ENCODE data around the gene POLA1.

The POLA1 gene

DNA sequence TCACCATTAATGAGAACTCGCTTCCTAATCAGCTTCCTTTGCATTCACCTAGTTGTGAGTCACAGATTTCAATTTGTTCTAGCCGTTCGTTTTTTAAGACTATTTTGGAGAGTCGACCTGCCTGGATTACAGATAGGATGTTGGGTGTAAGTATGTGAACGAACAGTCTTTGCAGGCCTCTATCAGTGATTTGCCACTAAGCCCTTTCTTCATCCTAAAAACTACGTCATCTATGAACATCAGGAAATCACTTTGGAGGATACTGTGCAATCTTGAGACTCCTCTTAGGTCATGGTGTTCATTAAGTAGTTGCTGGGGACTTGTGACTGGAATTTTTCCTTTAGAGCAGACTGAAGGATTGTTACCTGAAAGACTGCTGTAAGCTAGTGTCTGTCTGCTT is 1.1 kb downstream of the POLA1 start:
- DNase-seq (ENCODE audit: low read depth in 2 of 3, low spot score in 2 of 3) = no peak

DNA sequence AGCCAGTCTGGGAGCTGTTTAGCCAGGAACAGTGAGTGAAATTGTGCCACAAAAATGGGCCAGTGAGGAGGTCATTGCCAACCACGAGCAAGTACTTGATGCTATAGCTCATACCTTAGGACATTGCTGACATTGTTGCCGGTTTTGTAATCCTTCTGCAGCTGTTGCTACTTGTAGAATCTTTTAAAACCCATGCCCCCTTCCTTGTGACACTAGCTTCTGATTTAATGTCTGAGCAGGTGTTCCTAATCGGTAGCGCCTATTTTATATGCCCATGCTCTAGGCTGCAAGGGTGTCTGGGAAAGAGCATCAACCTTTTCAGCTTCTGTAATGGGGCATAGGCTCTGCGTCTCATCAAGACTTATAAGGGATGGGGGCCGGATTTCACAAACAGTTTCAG is 2.6 kb downstream of the POLA1 start:
- DNase-seq (ENCODE audit: low read depth in 2 of 3, low spot score in 2 of 3) = no peak

DNA sequence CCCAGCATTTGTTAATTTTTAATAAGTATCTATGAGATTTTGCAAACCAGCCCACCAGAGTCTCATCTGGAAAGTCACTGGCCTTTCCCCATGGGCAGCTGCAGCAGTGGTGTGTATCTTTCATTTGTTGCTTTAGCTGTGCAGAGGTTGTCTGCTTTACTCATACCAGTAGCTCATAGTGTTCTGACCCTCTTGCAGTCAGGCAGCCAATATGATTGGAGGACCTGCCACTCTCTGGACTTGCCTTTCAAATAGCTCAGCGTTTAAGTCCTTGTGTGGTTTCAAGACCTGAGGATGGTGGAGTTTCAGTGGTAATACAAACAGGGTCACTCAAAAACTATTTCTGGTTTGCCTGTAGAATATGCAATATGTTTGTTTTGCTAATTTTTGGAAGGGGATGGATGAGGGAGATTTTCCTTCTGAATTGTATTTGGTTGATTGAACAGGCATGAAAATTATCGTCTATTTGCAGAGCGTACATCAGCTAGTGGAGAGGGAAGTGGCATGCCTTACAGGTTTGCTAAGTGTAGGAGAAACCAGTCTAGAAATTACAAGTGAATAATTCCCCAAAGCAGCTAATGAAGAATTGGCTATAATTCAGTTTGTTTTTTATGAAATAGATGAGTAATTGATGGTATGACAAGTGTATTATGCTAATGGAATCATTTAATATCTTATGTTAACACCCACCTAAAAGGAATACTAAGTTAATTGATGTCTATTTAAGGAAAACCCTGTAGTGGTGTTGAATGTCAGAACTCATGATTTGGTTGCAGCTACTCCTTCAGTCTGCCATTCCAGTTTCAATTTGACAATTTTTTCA is 8.9 kb downstream of the POLA1 start:
- no peak for DNase-seq (ENCODE audit: low read depth in 2 of 3, low spot score in 2 of 3)

DNA sequence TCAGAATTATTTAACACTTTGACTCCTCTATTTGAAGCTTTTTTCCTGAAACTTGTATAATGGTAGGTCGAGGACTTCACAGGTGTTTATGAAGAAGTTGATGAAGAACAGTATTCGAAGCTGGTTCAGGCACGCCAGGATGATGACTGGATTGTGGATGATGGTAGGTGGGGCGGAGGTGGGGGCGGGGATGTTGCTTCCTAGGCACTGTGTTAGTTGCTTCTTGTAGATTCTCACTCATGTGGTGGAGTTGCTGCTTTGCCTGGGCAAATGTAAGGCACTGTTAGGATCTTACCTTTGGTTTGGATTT is 9.4 kb downstream of the POLA1 start:
- no peak for DNase-seq (ENCODE audit: low read depth in 2 of 3, low spot score in 2 of 3)

DNA sequence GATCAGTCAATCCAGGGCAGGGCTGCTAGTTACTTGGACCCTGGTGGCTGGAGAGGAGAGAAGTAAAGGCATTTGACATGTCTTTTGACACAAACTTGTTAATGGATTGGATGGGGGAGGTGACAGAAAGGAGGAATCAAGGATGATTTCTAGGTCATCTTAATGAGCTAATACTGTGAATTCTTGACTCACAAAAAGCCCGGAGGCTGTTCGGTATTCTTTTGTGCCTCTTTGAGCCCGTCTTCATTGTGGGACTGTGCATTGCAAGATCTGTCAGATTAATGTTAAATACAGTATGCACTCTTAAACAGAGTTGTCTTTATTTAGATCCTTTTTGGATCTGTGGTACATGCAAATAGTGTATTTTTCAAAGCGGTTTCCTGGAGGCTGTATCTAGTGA is 25.1 kb downstream of the POLA1 start:
- DNase-seq (ENCODE audit: low read depth in 2 of 3, low spot score in 2 of 3) = no peak

DNA sequence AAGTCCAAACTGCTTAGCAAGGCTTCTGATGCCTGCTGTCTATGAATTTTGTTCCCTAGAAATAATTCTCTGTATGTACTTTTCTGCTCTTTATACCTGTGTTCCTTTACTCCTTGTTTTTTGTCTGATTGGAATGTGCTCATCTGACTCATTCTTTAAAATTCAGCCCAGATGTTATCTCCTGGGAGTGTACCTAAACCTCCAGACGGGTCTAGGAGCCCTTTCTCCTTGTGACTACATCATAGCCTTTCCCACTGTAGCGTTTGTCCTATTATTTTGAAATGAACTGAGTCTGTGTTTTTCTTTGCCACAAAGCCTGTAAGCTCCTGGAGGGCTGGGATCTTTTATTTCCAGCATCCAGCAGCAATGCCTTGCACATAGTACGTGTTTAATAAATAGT is 26.3 kb downstream of the POLA1 start:
- DNase-seq (ENCODE audit: low read depth in 2 of 3, low spot score in 2 of 3) = no peak

DNA sequence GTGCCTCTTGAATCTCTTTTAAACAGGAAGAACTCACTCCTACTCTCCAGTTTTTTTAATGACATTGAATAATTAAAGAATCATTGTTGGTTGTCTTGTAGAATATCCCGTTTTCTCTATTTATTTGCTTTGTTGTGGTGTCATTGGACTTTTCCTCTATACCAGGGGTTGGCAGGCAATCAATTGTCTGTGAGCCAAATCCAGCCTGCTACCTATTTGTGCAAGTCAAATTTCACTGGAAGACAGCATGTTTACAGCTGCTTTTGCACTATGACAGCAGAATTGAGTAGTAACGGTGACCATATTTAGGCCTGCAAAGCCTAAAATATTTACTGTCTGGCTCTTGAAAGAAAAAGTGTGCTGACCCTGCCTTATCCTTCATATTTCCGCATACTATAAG is 34.8 kb downstream of the POLA1 start:
- DNase-seq (ENCODE audit: low read depth in 2 of 3, low spot score in 2 of 3) = no peak

DNA sequence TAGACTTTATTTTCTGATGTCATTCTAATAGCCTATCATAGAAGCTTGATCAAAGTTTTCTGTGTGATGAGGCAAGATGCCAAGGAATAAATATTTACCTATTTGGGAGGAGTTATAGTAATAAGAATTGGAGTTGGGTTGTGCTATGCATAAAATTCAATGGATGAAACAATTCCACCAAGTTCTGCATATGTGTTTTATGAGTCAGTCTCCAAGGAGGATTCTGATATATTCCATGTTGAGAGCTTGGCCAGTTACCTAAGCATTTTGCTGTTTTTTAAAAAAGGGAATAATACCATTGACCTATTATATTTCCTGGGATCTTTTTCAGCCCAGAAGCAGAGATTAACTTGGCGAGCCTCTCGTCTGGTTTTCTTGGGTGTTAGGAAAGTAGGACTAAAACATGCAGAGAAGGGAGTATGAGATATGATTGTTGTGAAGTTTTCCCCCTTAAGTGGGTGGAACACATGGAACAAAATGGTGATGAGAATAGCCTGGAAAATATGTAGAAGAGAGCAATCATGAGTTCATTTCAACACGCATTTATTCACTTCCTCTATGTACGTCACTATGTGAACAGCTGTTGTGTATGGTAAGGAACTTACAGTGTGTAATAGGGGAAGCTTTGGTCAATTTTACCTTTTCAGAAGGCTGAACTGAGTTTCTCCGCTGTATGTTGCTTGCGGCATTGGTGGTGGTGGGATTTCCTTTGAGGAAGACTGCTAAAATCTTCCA is 39.2 kb downstream of the POLA1 start:
- no peak for DNase-seq (ENCODE audit: low read depth in 2 of 3, low spot score in 2 of 3)

DNA sequence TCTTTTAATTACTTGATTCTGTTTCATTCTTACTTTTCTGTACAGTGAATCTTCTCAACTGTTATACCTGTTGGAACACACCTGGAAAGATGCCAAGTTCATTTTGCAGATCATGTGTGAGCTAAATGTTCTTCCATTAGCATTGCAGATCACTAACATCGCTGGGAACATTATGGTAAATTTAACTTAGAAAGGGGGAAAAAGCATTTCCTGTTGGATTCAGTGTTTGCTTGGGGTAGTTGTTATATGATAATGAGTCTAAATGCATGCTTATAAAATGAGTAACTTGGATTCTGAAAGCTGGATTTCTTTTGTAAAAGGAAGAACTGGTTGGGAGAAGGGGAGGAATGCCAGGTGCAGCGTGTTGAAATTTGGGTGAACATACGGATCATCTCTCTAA is 47.6 kb downstream of the POLA1 start:
- DNase-seq (ENCODE audit: low read depth in 2 of 3, low spot score in 2 of 3) = no peak

DNA sequence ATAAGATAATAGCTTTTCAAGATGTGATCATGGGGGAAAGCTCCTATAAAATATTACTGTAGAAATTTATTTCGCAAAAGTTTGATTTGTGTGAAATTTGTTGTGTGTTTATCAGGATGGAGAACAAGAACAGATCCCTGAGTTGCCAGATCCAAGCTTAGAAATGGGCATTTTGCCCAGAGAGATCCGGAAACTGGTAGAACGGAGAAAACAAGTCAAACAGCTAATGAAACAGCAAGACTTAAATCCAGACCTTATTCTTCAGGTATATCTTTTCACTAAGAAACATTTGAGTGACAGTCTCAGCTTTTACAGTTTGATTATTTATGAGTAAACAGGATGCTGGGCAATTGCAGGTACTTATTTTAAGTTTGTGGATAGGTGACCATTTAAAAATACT is 54.5 kb downstream of the POLA1 start:
- DNase-seq (ENCODE audit: low read depth in 2 of 3, low spot score in 2 of 3) = no peak

DNA sequence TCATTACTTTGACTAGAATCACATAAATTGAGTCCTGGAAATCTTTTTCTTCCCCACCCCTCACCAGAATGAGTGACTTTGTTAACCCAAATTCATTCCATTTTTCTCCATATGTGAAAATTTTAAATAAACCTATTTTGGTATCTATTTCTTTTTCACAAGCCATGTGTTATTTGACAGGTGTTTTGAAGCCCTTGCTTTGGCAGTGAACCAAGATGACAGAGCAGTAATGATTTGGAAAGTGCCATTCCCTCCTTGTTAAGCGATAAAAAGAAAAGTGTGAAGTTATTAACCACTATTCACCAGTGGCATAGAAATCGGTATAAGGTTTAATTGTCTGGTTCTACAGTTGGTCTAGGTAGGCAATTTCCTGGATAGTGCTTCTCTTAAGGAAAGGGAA is 66.1 kb downstream of the POLA1 start:
- DNase-seq (ENCODE audit: low read depth in 2 of 3, low spot score in 2 of 3) = no peak

DNA sequence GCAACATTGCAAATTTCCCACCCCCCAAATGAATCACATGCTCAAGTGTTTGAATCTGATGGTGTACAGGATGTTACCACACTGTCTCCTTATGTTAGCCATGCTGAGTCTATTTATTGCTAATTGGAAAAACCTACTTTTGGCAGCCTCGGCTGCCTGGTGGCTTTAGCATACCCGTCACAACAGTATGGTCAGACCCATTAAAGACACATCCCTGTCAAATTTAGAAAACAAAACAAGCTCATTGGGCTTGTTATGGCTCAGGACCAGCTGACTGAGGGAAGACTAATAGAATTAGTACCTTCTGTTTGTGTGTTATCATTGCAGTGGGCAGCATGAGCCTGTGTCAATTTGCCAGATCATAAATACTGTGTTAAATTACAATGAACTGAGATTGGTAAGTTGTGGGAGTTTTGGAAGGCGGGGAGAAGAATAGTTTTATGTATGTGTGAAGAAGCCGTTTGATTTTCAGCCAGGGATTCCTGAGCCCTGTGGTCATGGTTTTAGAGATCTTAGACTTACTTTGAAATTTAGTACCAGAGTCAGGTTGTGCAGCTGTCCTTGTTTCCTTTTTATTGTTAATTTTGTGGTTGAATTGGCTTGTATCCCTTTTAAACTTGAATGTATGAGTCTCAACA is 66.8 kb downstream of the POLA1 start:
- no peak for DNase-seq (ENCODE audit: low read depth in 2 of 3, low spot score in 2 of 3)

DNA sequence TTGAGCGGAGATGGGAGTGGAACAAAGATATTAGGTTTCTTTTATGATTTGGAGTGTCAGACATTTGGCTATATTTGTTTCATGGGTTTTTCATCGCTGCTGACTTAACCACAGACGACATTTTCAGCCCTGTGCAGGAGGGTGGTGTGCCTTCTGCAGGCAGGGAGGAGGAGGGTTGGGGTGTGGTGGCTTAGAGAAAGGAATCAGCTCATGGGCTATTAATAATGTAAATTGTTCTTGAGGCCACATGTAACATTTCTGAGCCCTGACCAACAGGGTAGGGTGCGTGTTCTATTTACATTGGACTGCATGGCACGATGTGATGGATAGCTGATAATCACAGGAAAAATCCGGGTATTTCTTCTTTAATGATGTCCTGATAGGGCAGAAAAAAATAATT is 67.6 kb downstream of the POLA1 start:
- DNase-seq (ENCODE audit: low read depth in 2 of 3, low spot score in 2 of 3) = no peak

DNA sequence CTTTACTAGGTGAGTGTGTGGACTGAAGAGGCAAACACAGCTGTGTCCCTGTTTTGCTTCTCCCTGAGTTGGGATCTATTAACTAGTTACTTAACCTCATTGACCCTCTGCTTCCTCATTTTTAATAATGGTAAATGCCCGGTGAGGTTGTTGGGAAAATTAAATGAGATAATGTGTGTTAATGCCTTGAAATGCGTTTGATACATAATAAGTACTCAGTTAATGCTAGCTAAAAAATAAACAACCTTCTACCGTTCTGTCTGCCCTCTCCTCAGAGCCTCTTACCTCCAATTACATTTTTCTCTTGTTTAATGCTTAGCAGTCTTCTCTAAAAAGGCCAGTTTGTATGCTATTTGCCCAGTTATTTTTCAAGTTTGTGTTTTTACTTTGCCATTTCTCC is 70.3 kb downstream of the POLA1 start:
- no peak for DNase-seq (ENCODE audit: low read depth in 2 of 3, low spot score in 2 of 3)

DNA sequence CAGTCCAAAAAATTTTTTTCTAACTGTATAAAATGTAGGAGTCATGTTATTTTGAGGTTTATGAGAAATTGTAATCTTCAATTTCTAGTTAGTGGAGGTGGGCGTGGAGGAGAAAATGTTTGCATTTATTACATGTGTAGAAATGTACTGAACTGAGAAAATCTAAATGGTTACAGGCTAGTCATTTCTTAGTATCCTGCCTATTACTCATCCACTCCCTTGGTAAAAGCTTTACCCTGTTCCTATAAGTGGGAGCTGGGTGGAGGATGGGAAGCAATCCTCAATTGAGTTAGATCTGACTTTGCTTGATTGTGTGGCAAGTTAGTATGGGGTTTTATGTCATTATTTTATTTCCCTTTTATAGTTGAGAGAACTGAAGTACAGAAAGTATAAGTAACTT is 73.8 kb downstream of the POLA1 start:
- no peak for DNase-seq (ENCODE audit: low read depth in 2 of 3, low spot score in 2 of 3)

DNA sequence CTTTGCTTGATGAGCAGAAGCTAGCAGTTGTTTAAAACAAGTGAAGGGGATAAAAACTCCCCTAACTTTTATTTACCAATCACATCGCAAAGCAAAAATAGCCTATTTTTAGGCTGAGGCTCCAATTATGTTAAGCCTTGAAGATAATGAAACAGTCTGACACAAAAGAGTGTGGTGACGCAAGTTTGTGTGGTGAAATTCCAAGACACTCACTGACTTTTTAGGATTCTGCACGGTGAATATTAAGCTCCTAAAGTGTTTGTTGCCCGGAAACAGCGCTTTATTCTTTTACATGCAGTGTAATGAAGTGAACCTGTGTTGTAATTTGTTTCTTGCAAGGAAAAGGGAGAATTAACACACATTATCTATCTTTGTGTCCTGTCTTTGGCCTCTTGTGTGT is 74.8 kb downstream of the POLA1 start:
- no peak for DNase-seq (ENCODE audit: low read depth in 2 of 3, low spot score in 2 of 3)

DNA sequence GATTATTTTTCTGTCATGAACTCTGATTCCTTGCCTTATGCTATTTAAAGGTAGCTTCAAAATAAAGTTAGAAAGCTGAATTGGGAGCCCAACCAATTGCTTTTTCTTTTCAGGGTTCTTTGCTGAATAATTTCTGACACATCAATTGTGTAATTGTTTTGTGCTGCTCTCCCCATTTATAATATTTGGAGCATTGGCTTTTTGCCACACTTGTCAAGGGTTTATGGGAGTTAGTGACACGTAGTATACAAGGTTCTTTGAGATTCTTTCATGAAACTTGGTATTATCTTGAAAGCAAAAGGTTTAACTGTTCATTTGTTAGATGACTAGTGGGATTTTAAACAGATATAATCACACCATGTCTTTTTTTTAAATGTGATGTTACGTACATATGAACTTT is 80.9 kb downstream of the POLA1 start:
- no peak for DNase-seq (ENCODE audit: low read depth in 2 of 3, low spot score in 2 of 3)

DNA sequence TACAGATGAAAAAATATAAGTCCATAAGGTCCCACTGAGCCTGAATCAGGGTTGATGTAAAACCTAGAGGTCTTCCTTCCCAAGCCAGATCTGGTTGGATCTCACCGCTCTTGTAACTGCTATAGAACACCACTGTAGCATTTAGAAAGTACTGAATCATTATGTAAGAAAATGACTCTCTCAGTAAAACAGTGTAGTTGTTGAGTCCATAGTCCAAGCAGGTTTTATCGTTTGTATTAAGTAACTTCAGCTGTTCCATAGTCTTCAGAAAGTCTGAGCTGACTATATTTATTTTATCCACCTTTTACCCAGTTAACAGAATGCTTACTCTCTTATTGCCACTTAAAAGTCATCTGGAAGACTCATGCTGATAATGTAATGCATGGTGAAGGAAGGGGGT is 82.2 kb downstream of the POLA1 start:
- no peak for DNase-seq (ENCODE audit: low read depth in 2 of 3, low spot score in 2 of 3)

DNA sequence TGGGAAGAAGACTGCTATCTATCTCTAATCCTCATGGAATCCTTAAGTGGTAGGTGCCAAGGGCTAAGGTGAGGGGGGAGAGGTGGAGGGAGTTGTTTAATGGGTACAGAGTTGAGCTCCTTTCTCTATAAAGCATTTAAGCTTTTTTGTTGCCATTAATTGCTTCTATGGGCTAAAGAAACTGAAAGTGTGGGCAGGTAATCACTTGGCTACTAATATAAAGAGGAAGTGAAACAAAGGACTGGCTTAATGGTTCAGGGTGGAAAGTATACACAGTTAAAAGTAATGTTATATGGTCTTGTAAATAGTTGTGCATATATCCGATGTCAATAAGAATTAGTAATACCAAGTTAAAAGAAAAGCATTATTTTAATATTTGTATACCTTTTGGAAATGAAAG is 83.9 kb downstream of the POLA1 start:
- no peak for DNase-seq (ENCODE audit: low read depth in 2 of 3, low spot score in 2 of 3)

DNA sequence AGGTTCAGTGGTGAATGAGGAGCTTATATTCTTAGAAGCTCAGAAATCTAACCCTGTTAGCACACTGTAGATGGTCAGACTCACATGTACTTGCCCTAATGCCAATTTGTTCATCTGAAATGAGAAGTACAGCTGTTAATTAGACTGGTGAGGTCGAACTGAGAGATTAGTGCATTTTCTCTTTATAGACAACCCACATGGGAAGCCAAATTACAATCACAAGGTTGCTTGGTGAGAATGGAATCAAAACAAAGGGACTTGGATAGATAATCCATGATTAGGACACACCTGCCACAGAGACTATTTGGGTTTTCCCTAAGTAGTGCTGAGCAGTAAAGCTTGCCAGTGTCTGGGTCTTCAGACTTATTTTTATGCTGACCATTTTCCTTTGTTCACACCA is 88.3 kb downstream of the POLA1 start:
- DNase-seq (ENCODE audit: low read depth in 2 of 3, low spot score in 2 of 3) = no peak

DNA sequence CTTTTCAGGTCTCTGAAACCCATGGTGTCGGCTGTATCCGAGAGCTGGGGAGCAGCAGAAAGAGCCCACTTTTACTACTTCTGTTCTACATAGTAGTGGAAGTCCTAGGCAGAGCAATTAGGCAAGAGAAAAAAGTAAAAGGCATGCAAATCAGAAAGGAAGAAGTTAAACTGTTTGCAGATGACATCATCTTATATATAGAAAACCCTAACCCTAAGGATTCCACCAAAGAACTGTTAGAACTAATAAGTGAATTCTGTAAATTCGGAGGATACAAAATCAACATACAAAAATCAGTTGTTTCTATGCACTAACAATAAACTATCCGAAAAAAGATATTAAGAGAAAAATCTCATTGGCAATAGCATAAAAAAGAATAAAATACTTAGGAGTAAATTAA is 95.3 kb downstream of the POLA1 start:
- DNase-seq (ENCODE audit: low read depth in 2 of 3, low spot score in 2 of 3) = no peak

DNA sequence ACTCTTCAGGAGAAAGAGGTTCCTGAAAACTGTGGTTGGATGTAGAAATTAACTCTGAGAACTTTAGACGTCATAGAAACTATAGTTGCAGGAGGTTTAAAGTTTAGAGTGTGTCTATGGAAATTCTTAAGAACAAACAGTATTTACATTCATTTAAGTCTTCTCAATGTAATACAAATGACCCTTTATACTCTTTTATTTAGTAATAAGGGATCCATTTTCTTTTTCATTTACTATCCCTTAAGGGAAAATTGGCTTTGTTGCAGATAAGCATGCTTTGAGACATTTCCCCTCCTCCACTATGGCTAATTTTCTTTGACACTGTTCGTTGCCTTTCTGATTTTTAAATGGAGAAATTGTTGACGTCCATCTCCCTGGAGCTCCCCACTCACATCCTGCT is 96.4 kb downstream of the POLA1 start:
- DNase-seq (ENCODE audit: low read depth in 2 of 3, low spot score in 2 of 3) = no peak

DNA sequence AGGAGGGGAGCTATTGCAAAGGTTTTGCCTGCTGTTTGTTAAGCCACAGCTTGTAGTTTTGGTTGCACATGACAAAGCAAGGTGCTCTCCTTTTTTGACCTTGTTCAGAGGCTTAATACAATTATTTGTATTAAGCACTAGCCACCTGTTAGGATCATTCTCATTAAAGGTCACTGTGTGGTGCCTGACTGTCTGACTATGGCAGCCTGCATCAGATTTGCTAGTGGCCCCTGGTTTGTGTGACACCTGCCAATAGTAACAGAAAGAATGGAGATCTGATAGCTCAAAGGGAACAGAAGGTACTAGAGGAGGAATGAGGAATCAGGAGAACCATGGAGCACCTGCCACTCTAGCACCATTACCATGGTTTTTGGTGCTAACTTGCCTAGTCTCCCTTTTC is 102.5 kb downstream of the POLA1 start:
- DNase-seq (ENCODE audit: low read depth in 2 of 3, low spot score in 2 of 3) = no peak

Measured in activated CD8-positive, alpha-beta memory T cell treated with anti-CD3 and anti-CD28 coated beads for 48 hours (primary cell).